Measurements from ENCODE around the gene LAGE3. TPM values are rescaled to one million over a fixed set of nuclear protein-coding genes. Genes with fewer than 3 reads are reported as not detected.

The LAGE3 gene
- total RNA-seq, 1 donor = 19.1 TPM

DNA sequence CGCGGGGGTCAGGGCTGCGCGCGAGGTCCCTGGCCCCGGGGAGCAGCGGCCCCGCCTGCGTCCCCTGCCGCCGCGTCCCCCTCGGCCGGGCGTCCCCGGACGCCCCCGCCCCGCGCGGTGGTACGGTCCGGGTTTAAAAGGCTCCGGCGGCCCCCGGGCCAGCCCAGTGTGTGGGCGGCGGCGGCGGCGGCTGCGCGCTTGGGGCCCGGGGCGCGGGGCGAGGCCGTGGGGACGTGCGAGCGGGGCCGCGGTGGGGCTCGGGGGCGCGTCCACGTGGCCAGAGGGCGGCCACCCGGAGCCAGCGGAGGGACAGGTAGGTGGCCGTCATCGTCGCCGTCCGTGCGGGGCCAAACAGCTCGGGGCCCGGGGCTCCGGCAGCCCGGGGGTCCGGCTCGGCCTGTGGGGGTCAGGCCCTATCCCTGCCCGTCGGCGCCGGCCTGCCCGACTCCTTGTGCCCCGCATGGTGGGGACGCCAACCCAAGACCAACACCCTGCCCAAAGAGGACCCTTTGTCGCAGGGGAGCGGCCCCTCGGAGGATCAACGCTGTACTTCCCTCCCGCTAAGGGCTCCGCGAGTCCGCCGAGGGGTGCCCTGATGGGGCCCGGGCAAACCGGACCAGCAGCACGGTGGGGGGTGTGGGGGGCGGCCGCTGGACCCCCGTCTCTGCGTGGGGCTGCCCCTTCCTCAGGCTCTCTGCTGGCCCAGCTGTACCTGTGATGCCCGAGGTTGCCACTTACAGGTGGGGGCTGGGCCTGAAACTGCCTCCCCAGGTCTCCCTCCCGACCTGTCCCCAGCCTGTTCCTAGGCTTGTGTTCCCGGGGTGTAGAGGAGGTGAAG lies 20.7 kb downstream of the LAGE3 start, which contains the start of gene PLXNA3:
Gene PLXNA3, plus strand, starts transcription at position 166 of the 838 bp plus-strand sequence. CDS start 1,903 bp downstream, outside the sequence.
- no peak for DNase-seq (ENCODE audit: low read depth)
- H3K4me3 ChIP-seq (ENCODE audit: low read depth, low read length) = peak within 1 kb of the TSS; percentile 75
- no peak for TF ChIP-seq CTCF (IDR thresholded peaks at IDR 0.05; ENCODE audit: insufficient read depth, low read length)

GRCh38 chrX:154457491-154458115 lies 21.5 kb downstream of the LAGE3 start:
- DNase-seq (ENCODE audit: low read depth) = no peak
- TF ChIP-seq CTCF (IDR thresholded peaks at IDR 0.05; ENCODE audit: insufficient read depth, low read length) = no peak
- peak overlapping the region; percentile 58 for H3K4me3 ChIP-seq (ENCODE audit: low read depth, low read length)

DNA sequence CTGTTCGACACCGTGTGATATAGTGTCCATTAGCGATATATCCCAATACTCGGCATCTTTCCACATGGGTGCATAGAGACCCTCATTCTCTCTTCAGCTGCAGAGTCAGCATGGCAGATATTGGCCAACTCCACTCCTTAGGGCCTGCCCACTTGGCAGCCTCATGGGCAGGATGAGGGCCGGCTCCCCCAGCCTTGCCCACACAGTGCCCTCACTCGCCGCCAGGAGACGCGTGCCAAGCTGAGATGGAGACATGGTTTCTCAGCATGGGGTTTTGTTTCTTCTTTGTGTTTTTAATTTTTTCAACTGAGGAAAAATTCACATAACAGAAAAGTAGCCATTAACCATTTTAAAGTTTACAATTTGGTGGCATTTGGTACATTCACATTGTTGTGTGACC lies 26.3 kb downstream of the LAGE3 start:
- H3K4me3 ChIP-seq (ENCODE audit: low read depth, low read length) = no peak overlapping the region
- no peak for TF ChIP-seq CTCF (IDR thresholded peaks at IDR 0.05; ENCODE audit: insufficient read depth, low read length)
- DNase-seq (ENCODE audit: low read depth) = no peak

DNA sequence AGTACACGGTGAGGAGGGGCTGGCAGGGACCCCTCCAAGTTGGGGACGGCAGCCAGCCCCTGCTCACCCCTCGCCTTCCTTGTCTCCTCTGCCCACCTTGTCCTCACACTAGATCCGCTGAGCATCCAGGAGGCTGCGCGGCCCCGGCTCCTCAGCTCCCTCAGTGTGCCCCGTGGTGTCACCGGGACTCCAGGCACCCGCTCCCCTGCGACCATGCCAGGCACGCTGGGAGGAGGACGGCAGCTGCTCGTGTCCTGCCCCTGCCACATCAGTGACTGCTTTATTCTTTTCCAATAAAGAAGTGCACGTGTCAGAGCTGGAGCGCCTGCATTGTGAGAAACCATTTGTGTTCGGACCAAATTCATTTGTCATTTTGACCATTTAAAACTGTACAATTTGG lies 28.8 kb downstream of the LAGE3 start:
- no peak for TF ChIP-seq CTCF (IDR thresholded peaks at IDR 0.05; ENCODE audit: insufficient read depth, low read length)
- no peak for DNase-seq (ENCODE audit: low read depth)
- no peak overlapping the region for H3K4me3 ChIP-seq (ENCODE audit: low read depth, low read length)

DNA sequence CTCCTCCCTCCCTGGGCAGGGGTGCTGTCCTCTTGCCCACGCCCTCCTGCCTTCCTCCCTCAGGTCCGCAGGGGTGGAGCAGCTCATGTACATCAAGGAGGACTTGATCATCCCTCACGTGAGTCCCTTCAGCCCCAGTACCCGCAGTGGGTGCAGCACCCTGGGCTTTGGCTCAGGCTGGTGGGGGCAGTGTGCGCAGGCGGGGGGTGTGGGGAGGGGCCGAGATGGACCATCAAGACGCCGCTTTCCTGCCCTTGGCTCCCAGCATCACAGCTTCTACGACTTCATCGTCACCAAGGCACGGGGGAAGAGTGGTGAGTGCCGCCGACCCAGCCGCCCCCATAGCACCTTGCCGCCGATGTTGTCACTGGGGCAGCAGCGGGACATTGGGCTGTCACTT lies 29.5 kb downstream of the LAGE3 start:
- no peak overlapping the region for H3K4me3 ChIP-seq (ENCODE audit: low read depth, low read length)
- no peak for TF ChIP-seq CTCF (IDR thresholded peaks at IDR 0.05; ENCODE audit: insufficient read depth, low read length)
- DNase-seq (ENCODE audit: low read depth) = no peak

GRCh38 chrX:154448484-154448883 lies 30.6 kb downstream of the LAGE3 start:
- DNase-seq (ENCODE audit: low read depth) = no peak
- TF ChIP-seq CTCF (IDR thresholded peaks at IDR 0.05; ENCODE audit: insufficient read depth, low read length) = no peak
- H3K4me3 ChIP-seq (ENCODE audit: low read depth, low read length) = no peak overlapping the region
